NCI-H2107 treated with DMSO at 0.1 percent for 48 hours (cell line): Measurements from ENCODE around the gene DLG2.

Experiments
- DNase-seq: peaks from one replicate; lab custom pipeline; 2025; ENCODE audit not compliant: unreplicated experiment; lab: John Stamatoyannopoulos, UW

Gene DLG2

GRCh38 chr11:84924154-84924692 lies 702.9 kb downstream of the DLG2 start:
- DNase-seq = no peak

- no peak for DNase-seq
Measured at GRCh38 chr11:84923489-84923888, 703.7 kb downstream of the DLG2 start.

GRCh38 chr11:84922836-84923235 lies 704.3 kb downstream of the DLG2 start:
- no peak for DNase-seq

- no peak for DNase-seq
Measured at GRCh38 chr11:84922212-84922805, 704.8 kb downstream of the DLG2 start.

GRCh38 chr11:84914511-84914910 lies 712.6 kb downstream of the DLG2 start:
- no peak for DNase-seq

GRCh38 chr11:84909740-84910139 lies 717.4 kb downstream of the DLG2 start:
- DNase-seq = no peak

GRCh38 chr11:84906995-84907394 lies 720.1 kb downstream of the DLG2 start:
- no peak for DNase-seq

GRCh38 chr11:84905411-84905810 lies 721.7 kb downstream of the DLG2 start:
- DNase-seq = no peak

- DNase-seq = no peak
Measured at GRCh38 chr11:84902445-84902844, 724.7 kb downstream of the DLG2 start.

- no peak for DNase-seq
Measured at GRCh38 chr11:84901991-84902390, 725.2 kb downstream of the DLG2 start.

GRCh38 chr11:84899740-84900139 lies 727.4 kb downstream of the DLG2 start:
- DNase-seq = no peak

GRCh38 chr11:84899134-84899533 lies 728.0 kb downstream of the DLG2 start:
- DNase-seq = no peak

- DNase-seq = no peak
Measured at GRCh38 chr11:84894666-84895065, 732.5 kb downstream of the DLG2 start.

- DNase-seq = no peak
Measured at GRCh38 chr11:84890676-84891075, 736.5 kb downstream of the DLG2 start.

- DNase-seq = no peak
Measured at GRCh38 chr11:84889556-84889955, 737.6 kb downstream of the DLG2 start.

- DNase-seq = no peak
Measured at GRCh38 chr11:84887055-84887629, 740.0 kb downstream of the DLG2 start.

- no peak for DNase-seq
Measured at GRCh38 chr11:84886344-84886743, 740.8 kb downstream of the DLG2 start.

GRCh38 chr11:84884836-84885235 lies 742.3 kb downstream of the DLG2 start:
- DNase-seq = no peak

- DNase-seq = no peak
Measured at GRCh38 chr11:84882056-84882455, 745.1 kb downstream of the DLG2 start.

- no peak for DNase-seq
Measured at GRCh38 chr11:84871116-84871515, 756.0 kb downstream of the DLG2 start.

GRCh38 chr11:84870486-84870885 lies 756.7 kb downstream of the DLG2 start:
- no peak for DNase-seq

- DNase-seq = no peak
Measured at GRCh38 chr11:84866922-84867321, 760.2 kb downstream of the DLG2 start.
